HEK293 (cell line): ENCODE results near the gene DPM2.

Experiments used
- ATF2 ChIP-seq: fragments of 450-650 bp; formaldehyde crosslinking; IDR thresholded peaks from 2 replicates; pipeline ENCODE4 v1.5.1; 2016; ENCODE audit warnings: missing biosample characterization, missing genetic modification characterization, low read depth
- CTCF ChIP-seq: fragments of 450-650 bp; formaldehyde crosslinking; IDR thresholded peaks from 2 replicates; pipeline ENCODE4 v1.5.1; 2016; ENCODE audit warnings: missing biosample characterization, missing genetic modification characterization
- GLI2 ChIP-seq: fragments of 450-650 bp; formaldehyde crosslinking; IDR thresholded peaks from 2 replicates; pipeline ENCODE4; 2017; ENCODE audit warnings: missing biosample characterization, missing genetic modification characterization, low read depth, borderline replicate concordance
- GLI4 ChIP-seq: fragments of 450-650 bp; formaldehyde crosslinking; IDR thresholded peaks from 2 replicates; pipeline ENCODE4 v1.5.1; 2016; ENCODE audit warnings: missing biosample characterization, missing genetic modification characterization
- HOXA7 ChIP-seq: sonication (generic); formaldehyde crosslinking; IDR thresholded peaks from 2 replicates; pipeline ENCODE4 v1.8.1; 2022; ENCODE audit warnings: missing genetic modification reagents, borderline replicate concordance
- KLF16 ChIP-seq: fragments of 450-650 bp; formaldehyde crosslinking; IDR thresholded peaks from 2 replicates; pipeline ENCODE4 v1.5.1; 2017; ENCODE audit warnings: missing biosample characterization, missing genetic modification characterization
- KLF17 ChIP-seq: fragments of 450-650 bp; formaldehyde crosslinking; IDR thresholded peaks from 2 replicates; pipeline ENCODE4 v1.5.1; 2016; ENCODE audit warnings: missing biosample characterization, missing genetic modification characterization
- MZF1 ChIP-seq: fragments of 450-650 bp; formaldehyde crosslinking; IDR thresholded peaks from 2 replicates; pipeline ENCODE4 v1.5.1; 2017; ENCODE audit warnings: missing biosample characterization, missing genetic modification characterization, borderline replicate concordance
- PBX3 ChIP-seq: sonication (generic); formaldehyde crosslinking; IDR thresholded peaks from 2 replicates; pipeline ENCODE4 v1.8.1; 2022; ENCODE audit warnings: mild to moderate bottlenecking, moderate library complexity, missing genetic modification reagents
- RBAK ChIP-seq: fragments of 450-650 bp; formaldehyde crosslinking; IDR thresholded peaks from 2 replicates; pipeline ENCODE4 v1.5.1; 2016; ENCODE audit warnings: missing biosample characterization, missing genetic modification characterization
- REPIN1 ChIP-seq: fragments of 450-650 bp; formaldehyde crosslinking; IDR thresholded peaks from 2 replicates; pipeline ENCODE4 v1.5.1; 2017; ENCODE audit warnings: missing biosample characterization, missing genetic modification characterization, low read depth
- ZBTB1 ChIP-seq: fragments of 450-650 bp; formaldehyde crosslinking; IDR thresholded peaks from 2 replicates; pipeline ENCODE4 v1.5.1; 2016; ENCODE audit warnings: missing biosample characterization, missing genetic modification characterization
- ZFP69B ChIP-seq: fragments of 450-650 bp; formaldehyde crosslinking; IDR thresholded peaks from 2 replicates; pipeline ENCODE4 v1.5.1; 2016; ENCODE audit warnings: missing biosample characterization, missing genetic modification characterization
- ZNF114 ChIP-seq: fragments of 450-650 bp; formaldehyde crosslinking; IDR thresholded peaks from 2 replicates; pipeline ENCODE4 v1.5.0; 2017; ENCODE audit warnings: missing biosample characterization, missing genetic modification characterization
- ZNF354C ChIP-seq: fragments of 450-650 bp; formaldehyde crosslinking; IDR thresholded peaks from 2 replicates; pipeline ENCODE4 v1.5.1; 2016; ENCODE audit warnings: missing biosample characterization, missing genetic modification characterization, low read depth, borderline replicate concordance
- ZNF404 ChIP-seq: fragments of 450-650 bp; formaldehyde crosslinking; IDR thresholded peaks from 2 replicates; pipeline ENCODE4 v1.5.1; 2017; ENCODE audit warnings: missing biosample characterization, missing genetic modification characterization
- ZNF48 ChIP-seq: fragments of 450-650 bp; formaldehyde crosslinking; IDR thresholded peaks from 2 replicates; pipeline ENCODE4 v1.5.1; 2016; ENCODE audit warnings: missing biosample characterization, missing genetic modification characterization
- ZNF610 ChIP-seq: fragments of 450-650 bp; formaldehyde crosslinking; IDR thresholded peaks from 2 replicates; pipeline ENCODE4 v1.5.1; 2016; ENCODE audit warnings: missing biosample characterization, missing genetic modification characterization, borderline replicate concordance
- ZNF670 ChIP-seq: fragments of 450-650 bp; formaldehyde crosslinking; IDR thresholded peaks from 2 replicates; pipeline ENCODE4 v1.5.1; 2016; ENCODE audit warnings: missing biosample characterization, missing genetic modification characterization, low read depth
- ZNF76 ChIP-seq: fragments of 450-650 bp; formaldehyde crosslinking; IDR thresholded peaks from 2 replicates; pipeline ENCODE4; 2016; ENCODE audit warnings: low read depth, missing biosample characterization, missing genetic modification characterization, borderline replicate concordance
- ZSCAN16 ChIP-seq: fragments of 450-650 bp; formaldehyde crosslinking; IDR thresholded peaks from 2 replicates; pipeline ENCODE4 v1.5.1; 2016; ENCODE audit warnings: missing biosample characterization, missing genetic modification characterization
- ZSCAN4 ChIP-seq: fragments of 450-650 bp; formaldehyde crosslinking; IDR thresholded peaks from 2 replicates; pipeline ENCODE4 v1.5.1; 2017; ENCODE audit warnings: missing biosample characterization, missing genetic modification characterization
- TF ChIP-seq, protein P1 (sequence below): fragments of 450-650 bp; IDR thresholded peaks from 2 replicates; pipeline ENCODE4 v1.5.1; 2018; ENCODE audit warnings: missing biosample characterization, missing genetic modification characterization
- TF ChIP-seq, protein P2 (sequence below): fragments of 450-650 bp; formaldehyde crosslinking; IDR thresholded peaks from 2 replicates; pipeline ENCODE4; 2016; ENCODE audit warnings: missing biosample characterization, missing genetic modification characterization
- TF ChIP-seq, protein P3 (sequence below): fragments of 450-650 bp; formaldehyde crosslinking; IDR thresholded peaks from 2 replicates; pipeline ENCODE4 v1.5.1; 2016; ENCODE audit warnings: missing biosample characterization, missing genetic modification characterization

Gene DPM2

DNA sequence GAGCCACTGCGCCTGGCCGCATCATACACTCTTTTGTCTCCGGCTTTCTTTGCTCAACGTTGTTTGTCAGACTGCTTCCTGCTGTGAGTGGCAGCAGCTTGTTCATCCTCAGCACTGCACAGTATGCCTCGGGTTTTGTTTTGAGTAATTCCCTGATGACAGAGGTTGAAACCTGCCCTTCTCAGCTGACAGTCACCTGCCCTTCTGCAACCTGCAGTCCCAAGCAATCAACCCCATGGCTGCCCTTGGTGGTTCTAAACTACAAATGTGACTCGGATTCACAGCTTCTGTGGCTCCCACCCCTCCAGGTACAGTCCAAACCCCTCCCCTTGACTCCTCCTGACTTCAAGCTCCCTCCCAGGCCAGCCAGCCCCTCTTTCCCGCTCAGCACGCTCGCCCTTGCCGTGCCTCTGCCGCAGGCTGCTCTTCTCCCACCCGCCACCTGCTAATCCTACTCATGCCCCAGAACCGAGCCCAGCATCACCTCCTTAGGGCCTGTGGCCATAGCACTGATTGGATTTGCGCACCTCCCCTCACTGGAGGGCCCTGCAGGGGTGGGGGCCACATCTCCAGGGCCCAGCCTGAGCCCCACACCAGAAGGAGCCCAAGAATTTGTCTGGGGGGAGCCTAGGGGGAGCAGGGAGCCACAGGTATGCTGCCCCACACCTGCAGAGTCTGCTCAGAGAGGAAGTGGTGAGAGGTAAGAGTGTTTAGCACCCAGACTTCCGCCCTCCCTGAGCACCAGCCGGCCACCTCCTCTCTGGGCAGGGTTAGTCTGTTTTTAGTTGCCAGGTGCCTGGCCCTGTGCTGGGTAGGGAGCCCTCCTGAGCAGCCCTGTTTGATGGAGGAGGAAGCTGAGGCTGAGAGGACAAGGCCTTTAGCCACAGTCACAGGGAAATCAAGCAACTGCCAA is 33.0 kb upstream of the DPM2 start (continued):
- TF ChIP-seq ZSCAN16, result no peak
- no peak for TF ChIP-seq ZNF670 (tag by site-specific recombination)
- TF ChIP-seq ZNF76 (tag by site-specific recombination), result no peak
- no peak for TF ChIP-seq PBX3 (CRISPR knock-in tag)
- TF ChIP-seq KLF16, result no peak
- no peak for TF ChIP-seq ZFP69B
- TF ChIP-seq MZF1 (tag by site-specific recombination), result no peak
- TF ChIP-seq ATF2 (tag by site-specific recombination), result no peak
- TF ChIP-seq CTCF (tag by site-specific recombination), result no peak
- no peak for TF ChIP-seq ZNF48 (tag by site-specific recombination)
- TF ChIP-seq ZSCAN4 (tag by site-specific recombination), result no peak
- TF ChIP-seq HOXA7 (CRISPR knock-in tag), result no peak
- no peak for TF ChIP-seq GLI2 (tag by site-specific recombination)
- TF ChIP-seq GLI4, result no peak
- TF ChIP-seq, protein P1, sequence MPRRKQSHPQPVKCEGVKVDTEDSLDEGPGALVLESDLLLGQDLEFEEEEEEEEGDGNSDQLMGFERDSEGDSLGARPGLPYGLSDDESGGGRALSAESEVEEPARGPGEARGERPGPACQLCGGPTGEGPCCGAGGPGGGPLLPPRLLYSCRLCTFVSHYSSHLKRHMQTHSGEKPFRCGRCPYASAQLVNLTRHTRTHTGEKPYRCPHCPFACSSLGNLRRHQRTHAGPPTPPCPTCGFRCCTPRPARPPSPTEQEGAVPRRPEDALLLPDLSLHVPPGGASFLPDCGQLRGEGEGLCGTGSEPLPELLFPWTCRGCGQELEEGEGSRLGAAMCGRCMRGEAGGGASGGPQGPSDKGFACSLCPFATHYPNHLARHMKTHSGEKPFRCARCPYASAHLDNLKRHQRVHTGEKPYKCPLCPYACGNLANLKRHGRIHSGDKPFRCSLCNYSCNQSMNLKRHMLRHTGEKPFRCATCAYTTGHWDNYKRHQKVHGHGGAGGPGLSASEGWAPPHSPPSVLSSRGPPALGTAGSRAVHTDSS (tag by site-specific recombination), result no peak
- no peak for TF ChIP-seq ZNF404
- TF ChIP-seq KLF17 (tag by site-specific recombination), result peak; percentile 36; the same call in 1 of the 2 replicates
- TF ChIP-seq REPIN1 (tag by site-specific recombination), result no peak
- TF ChIP-seq ZBTB1 (tag by site-specific recombination), result no peak
- TF ChIP-seq ZNF114, result no peak
- TF ChIP-seq, protein P2, sequence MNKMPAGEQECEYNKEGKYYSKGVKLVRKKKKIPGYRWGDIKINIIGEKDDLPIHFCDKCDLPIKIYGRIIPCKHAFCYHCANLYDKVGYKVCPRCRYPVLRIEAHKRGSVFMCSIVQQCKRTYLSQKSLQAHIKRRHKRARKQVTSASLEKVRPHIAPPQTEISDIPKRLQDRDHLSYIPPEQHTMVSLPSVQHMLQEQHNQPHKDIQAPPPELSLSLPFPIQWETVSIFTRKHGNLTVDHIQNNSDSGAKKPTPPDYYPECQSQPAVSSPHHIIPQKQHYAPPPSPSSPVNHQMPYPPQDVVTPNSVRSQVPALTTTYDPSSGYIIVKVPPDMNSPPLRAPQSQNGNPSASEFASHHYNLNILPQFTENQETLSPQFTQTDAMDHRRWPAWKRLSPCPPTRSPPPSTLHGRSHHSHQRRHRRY (tag by site-specific recombination), result no peak
- no peak for TF ChIP-seq ZNF354C (tag by site-specific recombination)
- TF ChIP-seq RBAK (tag by site-specific recombination), result no peak
- TF ChIP-seq ZNF610 (tag by site-specific recombination), result no peak
- TF ChIP-seq, protein P3, sequence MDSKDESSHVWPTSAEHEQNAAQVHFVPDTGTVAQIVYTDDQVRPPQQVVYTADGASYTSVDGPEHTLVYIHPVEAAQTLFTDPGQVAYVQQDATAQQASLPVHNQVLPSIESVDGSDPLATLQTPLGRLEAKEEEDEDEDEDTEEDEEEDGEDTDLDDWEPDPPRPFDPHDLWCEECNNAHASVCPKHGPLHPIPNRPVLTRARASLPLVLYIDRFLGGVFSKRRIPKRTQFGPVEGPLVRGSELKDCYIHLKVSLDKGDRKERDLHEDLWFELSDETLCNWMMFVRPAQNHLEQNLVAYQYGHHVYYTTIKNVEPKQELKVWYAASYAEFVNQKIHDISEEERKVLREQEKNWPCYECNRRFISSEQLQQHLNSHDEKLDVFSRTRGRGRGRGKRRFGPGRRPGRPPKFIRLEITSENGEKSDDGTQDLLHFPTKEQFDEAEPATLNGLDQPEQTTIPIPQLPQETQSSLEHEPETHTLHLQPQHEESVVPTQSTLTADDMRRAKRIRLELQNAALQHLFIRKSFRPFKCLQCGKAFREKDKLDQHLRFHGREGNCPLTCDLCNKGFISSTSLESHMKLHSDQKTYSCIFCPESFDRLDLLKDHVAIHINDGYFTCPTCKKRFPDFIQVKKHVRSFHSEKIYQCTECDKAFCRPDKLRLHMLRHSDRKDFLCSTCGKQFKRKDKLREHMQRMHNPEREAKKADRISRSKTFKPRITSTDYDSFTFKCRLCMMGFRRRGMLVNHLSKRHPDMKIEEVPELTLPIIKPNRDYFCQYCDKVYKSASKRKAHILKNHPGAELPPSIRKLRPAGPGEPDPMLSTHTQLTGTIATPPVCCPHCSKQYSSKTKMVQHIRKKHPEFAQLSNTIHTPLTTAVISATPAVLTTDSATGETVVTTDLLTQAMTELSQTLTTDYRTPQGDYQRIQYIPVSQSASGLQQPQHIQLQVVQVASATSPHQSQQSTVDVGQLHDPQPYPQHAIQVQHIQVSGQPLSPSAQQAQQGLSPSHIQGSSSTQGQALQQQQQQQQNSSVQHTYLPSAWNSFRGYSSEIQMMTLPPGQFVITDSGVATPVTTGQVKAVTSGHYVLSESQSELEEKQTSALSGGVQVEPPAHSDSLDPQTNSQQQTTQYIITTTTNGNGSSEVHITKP, result 0 out of 2 replicates have a peak, but pooled peaks have one; percentile 16
